Breast epithelium (tissue), 3 donors: ENCODE results near the gene KCNA3.

Experiments
- CTCF ChIP-seq, 3 donors: fragments of 450-650 bp; IDR thresholded peaks; one replicate each; pipeline ENCODE4 v1.5.1; 2016 to 2017; ENCODE audit warnings: antibody characterized with exemption in 3 of 3, mild to moderate bottlenecking in 3 of 3, moderate library complexity in 3 of 3
- POLR2A ChIP-seq: fragments of 450-650 bp; IDR thresholded peaks from one replicate; pipeline ENCODE4 v1.6.1; 2016; ENCODE audit warnings: antibody characterized with exemption, mild to moderate bottlenecking, moderate library complexity

DNA sequence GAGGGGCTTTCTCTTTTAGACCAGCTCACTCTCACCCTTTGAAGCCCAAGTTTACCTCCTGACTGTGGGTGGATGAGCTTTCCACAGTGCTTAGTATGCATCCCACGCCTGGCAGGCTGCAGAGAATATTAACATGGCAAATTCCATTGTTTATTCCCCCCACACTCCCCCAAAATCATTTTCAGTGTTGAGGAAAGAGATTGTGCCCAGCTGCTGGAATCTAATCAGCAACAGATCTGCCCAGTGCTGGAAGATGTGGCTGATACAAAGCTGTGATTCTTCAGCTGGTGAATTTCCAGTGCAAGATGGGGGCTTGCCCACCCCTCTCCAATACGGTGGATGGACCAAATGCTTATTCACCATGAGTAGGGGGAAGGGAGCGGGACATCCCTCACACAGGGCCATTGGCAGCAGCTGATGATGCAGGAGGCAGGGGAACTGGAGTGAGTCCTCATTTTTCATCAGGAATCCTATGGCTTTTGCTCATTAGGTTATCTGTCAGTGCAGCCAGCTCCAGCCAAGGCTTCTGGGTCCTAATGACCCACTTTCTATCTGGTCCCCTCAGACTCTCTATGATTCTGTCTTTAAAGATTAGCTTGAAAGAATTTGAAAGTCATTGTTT lies 39.7 kb upstream of the KCNA3 start:
- TF ChIP-seq CTCF (IDR thresholded peaks at IDR 0.05) (no peak), POLR2A (no peak)
